GM12865 (cell line): ENCODE measurements around the gene FOLR3.
"Not testable (repeated sequence)": the region's sequence is repeated elsewhere in the genome, so short reads cannot be mapped to it uniquely, and the experiment has no call there.

Source experiments
- DNase-seq: peaks from one replicate; pipeline ENCODE4 v3.0.0; 2010; ENCODE audit warnings: low read depth
- H3K4me3 ChIP-seq: 2 replicates; pipeline ENCODE4 v1.5.1; 2011; ENCODE audit warnings: mild to moderate bottlenecking, low read depth, low read length, control low read depth
- CTCF ChIP-seq: IDR thresholded peaks from 2 replicates; pipeline ENCODE4 v1.5.1; 2011; ENCODE audit warnings: low read length, control low read depth, low read depth, inconsistent platforms; ENCODE audit not compliant: insufficient read depth; ENCODE audit errors: missing control alignments

The FOLR3 gene

GRCh38 chr11:72135891-72136683, 562 bp downstream of the FOLR3 start:
- DNase-seq, result no peak
- TF ChIP-seq CTCF, result no peak
- H3K4me3 ChIP-seq, result no peak overlapping the region

GRCh38 chr11:72136684-72137262, 1.2 kb downstream of the FOLR3 start:
- peak; percentile 12 for DNase-seq
- no peak for TF ChIP-seq CTCF
- no peak overlapping the region for H3K4me3 ChIP-seq

GRCh38 chr11:72138821-72139390, 3.4 kb downstream of the FOLR3 start:
- no peak overlapping the region for H3K4me3 ChIP-seq
- no peak for DNase-seq
- TF ChIP-seq CTCF, result no peak

GRCh38 chr11:72139500-72139899, 4.0 kb downstream of the FOLR3 start:
- H3K4me3 ChIP-seq, result no peak overlapping the region
- DNase-seq, result no peak
- no peak for TF ChIP-seq CTCF

DNA sequence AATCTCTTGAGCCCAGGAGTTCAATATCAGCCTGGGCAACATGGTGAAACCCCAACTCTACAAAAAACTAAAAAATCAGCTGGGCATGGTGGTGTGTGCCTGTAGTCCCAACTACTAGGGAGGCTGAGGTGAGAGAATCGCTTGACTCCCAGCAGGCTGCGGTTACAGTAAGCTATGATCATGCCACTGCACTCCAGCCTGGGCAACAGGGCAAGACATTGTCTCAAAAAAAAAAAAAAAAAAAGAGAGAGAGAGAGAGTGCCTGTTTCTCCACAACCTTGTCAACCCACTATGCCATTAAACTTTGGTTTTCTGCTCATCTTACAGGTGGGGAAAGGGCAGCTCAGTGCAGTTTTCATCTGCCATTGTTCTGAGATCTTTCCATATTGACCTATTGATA, 5.1 kb downstream of the FOLR3 start:
- H3K4me3 ChIP-seq, result no peak overlapping the region
- TF ChIP-seq CTCF, result no peak
- DNase-seq, result no peak

DNA sequence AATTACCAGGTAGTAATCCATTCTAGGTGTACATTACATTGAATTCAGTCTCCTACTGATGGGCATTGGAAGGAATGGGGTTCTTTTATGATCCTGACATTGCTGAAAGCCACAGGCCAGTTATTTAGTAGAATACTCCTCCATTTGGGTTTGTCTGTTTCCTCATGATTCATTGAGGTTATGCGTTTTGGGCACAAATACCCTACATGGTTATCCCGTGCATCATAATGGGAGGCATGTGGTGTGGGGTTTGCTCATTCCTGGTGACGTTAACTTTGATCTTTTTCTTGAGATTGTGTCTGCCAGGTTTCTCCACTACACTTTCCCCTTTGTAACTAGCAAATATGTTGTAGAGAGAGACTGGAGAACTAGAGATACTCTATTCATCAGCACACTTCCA, 5.5 kb downstream of the FOLR3 start:
- no peak for DNase-seq
- no peak for TF ChIP-seq CTCF
- no peak overlapping the region for H3K4me3 ChIP-seq

- not testable (repeated sequence) for H3K4me3 ChIP-seq
Observed at GRCh38 chr11:72142086-72142485, 6.6 kb downstream of the FOLR3 start.

DNA sequence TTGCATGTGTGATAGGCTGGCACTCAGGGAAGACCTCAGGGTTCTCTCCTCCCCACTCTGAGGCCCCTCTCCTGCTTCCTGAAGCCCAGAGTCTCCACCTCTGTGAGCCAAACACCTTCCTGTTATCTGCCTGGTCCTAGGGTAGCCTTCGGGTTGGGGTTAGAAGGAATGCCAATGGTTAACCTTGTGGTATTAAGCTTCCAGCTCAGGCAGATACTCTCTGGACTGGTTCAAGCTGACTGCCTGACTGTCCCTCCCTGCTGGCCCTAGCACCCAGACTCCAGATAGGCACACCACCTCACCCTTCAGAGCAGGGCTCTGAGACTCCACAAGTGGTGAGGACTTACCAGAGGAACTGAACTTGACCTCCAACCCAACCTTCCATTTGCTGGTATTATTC, 7.0 kb downstream of the FOLR3 start:
- not testable (repeated sequence) for H3K4me3 ChIP-seq, DNase-seq

More at GRCh38 chr11:72142086-72142485, 6.6 kb downstream of the FOLR3 start:
- not testable (repeated sequence) for DNase-seq
